GM21528 (cell line): ENCODE results near the gene MYO1D.
"Not testable (repeated sequence)": the region's sequence is repeated elsewhere in the genome, so short reads cannot be mapped to it uniquely, and the experiment has no call there.

Experiments
- ATAC-seq: cut with Tn5 transposase; IDR thresholded peaks from one replicate; pipeline ENCODE4 v1.9.1; 2021; ENCODE audit warnings: mild to moderate bottlenecking, moderate library complexity; ENCODE audit not compliant: unreplicated experiment, low FRiP score

Gene MYO1D

DNA sequence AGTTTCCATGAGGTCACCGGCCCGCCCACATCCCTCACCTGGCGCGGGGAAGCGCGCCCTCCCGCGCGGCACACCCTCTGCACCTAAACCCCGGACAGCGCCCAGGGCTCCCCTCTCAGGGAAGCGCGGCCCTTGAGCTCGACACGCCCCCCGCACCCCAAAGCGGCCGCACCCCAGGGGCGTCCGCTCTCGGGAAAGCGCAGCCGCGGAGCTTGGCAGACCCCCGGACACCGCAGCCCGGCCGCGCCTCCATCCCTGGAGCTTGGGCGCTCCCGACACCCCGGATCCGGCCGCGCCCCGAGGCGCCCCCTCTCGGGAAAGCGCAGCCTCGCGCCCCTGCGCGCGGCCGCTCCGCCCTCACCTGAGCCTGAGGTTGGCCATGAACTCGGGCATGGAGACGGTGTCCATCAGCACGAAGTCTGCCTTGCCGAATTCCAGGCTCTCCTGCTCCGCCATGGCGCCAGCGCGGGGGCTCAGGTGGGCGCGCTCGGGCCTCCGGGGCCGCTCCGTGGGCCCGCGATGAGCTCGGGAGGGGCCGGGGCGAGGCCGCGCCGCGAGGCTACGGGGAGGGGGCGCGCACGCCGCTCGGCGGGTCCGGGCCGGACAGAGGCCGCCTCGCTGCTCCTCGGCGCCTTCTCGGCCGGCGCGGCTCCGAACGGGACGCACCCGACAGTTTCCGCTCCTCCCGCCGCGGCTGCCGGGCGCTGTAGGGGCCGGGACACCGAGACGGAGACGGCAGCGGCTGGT lies at the start of gene MYO1D:
Gene MYO1D, minus strand, starts transcription at position 708 of the 747 bp plus-strand sequence. Its CDS starts 252 bp downstream, at position 456.
- peak; percentile 73 for ATAC-seq

DNA sequence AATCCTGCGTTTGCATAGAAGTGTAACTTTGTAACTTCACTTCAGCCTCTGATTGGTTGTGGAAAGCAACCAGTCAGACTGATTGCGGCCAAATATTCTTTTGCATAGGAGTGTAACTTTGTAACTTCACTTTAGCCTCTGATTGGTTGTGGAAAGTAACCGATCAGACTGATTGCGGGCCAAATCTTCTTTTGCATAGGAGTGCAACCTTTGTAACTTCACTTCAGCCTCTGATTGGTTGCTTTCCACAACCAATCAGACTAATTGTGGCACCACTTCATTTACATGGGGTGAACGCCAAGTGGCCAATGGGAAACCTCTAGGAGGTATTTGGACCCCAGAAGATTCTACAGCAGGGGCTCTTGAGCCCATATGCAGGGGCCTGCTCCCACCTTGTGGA lies 49.3 kb upstream of the MYO1D start:
- ATAC-seq, result no peak

GRCh38 chr17:32923905-32924304 lies 47.0 kb upstream of the MYO1D start:
- ATAC-seq, result not testable (repeated sequence)

DNA sequence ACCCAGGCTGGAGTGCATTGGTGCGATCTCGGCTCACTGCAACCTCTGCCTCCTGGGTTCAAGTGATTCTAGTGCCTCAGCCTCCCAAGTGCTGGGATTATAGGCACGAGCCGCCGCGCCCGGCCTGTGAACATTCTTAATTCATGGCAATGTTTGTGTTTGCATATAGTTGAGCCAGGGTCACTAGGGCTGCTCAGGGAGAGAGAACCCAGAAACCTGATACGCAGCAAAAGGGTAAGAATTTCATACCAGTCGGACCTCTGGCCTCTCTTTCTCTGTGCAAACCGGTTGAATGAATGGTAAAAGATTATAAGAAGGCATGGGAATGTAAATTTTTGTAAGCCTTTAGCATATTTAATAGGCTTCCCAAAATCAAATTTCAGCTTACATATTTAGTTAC lies 44.1 kb upstream of the MYO1D start:
- ATAC-seq, result no peak

GRCh38 chr17:32920293-32920692 lies 43.4 kb upstream of the MYO1D start:
- no peak for ATAC-seq

DNA sequence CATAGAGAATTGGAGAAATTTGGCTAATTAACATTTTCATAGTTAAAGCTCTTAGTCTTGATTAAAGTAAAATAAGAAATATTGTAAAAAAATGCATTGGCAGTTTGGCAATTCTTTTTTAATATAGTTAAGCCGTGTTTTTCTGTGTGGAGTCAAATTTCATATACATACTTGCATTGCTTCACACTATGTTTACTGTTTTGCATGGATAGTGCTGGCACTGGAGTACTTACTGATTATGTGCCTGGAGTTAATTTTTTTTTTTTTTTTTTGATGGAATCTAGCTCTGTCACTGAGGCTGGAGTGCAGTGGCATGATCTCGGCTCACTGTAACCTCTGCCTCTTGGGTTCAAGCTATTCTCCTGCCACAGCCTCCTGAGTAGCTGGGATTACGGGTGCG lies 43.0 kb upstream of the MYO1D start:
- not testable (repeated sequence) for ATAC-seq

- ATAC-seq, result no peak
Observed at GRCh38 chr17:32917842-32918241, 40.9 kb upstream of the MYO1D start.

DNA sequence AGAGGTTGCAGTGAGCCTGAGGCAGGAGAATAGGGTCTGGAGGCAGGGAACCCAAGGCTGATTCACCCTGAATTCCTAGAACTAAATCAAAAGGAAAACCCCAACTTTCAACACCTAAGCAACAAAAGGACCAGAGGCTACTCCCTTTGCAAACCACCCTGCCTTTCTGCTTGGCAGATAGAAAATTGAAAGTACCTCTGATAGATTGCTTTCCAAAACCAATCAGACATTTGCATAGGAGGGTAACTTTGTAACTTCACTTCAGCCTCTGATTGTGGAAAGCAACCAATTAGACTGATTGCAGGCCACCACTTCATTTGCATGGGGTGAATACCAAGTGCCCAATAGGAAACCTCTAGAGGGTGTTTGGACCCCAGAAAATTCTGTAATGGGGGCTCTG lies 40.2 kb upstream of the MYO1D start:
- no peak for ATAC-seq

GRCh38 chr17:32916134-32916533 lies 39.2 kb upstream of the MYO1D start:
- ATAC-seq, result no peak

DNA sequence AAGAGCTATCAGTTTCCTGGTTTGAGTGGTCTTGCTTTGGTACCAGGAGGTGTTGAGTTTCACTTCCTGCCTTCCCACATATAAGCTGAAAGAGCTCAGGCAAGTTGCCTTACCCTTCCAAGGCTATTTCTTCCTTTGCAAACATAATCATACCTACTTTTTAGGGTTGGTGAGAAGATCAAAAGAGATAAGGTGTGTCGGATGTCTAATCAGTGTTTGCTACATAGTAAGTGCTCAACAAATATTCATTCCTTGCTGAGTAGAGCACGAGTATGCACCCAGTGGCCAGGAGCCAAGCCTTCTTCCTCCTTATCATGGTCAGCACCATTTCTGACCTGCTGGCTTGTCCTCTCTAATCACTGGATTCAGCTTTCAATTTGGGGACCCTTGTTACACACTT lies 38.3 kb upstream of the MYO1D start:
- no peak for ATAC-seq

DNA sequence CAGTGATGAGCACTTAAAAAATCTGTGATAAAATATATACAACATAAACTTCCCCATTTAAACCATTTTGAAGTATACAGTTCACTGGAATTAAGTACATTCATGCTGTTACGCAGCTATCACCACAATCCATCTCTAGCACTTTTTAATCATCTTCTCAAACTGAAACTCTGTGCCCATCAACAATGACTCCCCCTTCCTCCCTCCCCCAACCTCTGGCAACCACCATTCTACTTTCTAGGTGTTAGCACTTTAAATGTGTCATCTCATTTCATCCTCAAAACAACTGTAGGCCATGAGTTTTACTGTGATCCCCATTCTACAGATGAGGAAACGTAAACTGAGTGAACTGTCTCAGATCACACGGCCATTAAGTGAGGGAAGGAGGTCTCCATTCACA lies 37.3 kb upstream of the MYO1D start:
- ATAC-seq, result no peak

- ATAC-seq, result no peak
Observed at GRCh38 chr17:32913593-32913992, 36.7 kb upstream of the MYO1D start.

- ATAC-seq, result no peak
Observed at GRCh38 chr17:32912218-32912897, 35.4 kb upstream of the MYO1D start.

- ATAC-seq, result no peak
Observed at GRCh38 chr17:32910769-32911168, 33.8 kb upstream of the MYO1D start.

DNA sequence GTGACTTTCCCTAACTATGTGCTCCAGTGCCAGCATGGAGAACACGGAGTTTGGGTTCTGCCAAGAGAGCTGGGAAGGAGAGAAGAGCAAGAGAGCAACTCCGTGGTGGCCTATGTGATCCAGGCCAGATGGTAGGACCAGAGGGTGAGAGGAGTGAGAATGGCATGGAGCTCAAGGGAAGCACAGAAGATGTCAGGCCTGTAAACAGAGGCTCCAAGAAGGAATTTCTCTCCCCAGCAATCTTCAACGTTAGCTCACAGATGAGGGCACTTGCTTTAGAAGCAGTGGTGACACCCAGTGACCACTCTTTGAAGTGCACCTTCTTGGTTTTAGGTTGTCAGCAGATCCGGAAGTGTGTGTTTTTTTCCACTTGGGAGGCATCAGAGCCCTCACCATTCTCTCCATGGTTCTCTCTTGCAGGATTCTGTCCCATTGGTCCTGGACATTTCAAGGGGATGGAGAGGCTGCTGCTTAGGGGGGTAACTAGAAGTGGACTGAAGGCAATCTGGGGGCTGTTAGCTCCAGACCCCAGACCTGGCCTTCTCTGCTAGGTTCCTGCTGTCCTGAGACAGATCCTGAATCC lies 33.0 kb upstream of the MYO1D start:
- ATAC-seq, result peak; percentile 55

- no peak for ATAC-seq
Observed at GRCh38 chr17:32907583-32907982, 30.7 kb upstream of the MYO1D start.

DNA sequence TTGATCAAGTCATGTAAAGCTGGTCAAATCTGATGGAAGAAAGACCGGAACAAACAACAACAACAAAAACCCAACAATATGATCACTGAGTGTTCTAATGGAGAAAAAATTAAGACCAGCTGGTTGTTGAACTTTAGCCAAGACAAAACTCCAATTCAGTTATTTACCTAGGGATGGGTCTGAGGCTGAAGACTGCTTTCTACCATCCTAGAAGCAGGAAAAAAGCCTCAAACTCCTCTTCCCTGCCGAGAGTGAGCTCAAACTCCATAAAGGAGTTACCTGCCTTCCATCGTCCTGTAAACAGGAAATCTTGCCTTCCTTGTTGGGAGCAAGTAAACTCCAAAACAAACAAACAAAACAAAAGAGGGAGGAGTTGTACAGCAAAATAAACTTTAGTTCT lies 28.0 kb upstream of the MYO1D start:
- ATAC-seq, result no peak

- no peak for ATAC-seq
Observed at GRCh38 chr17:32903774-32904673, 27.1 kb upstream of the MYO1D start.

- ATAC-seq, result no peak
Observed at GRCh38 chr17:32901743-32902142, 24.8 kb upstream of the MYO1D start.

- ATAC-seq, result no peak
Observed at GRCh38 chr17:32899236-32900013, 22.5 kb upstream of the MYO1D start.
